Measurements from ENCODE around the gene ZBTB16. TPM values are rescaled to one million over a fixed set of nuclear protein-coding genes. Genes with fewer than 3 reads are reported as not detected.

The ZBTB16 gene
- total and polyA plus RNA-seq, 2 donors (not counting 3 experiments of a cell fraction or from before 2014, with no cell fraction given) = 9.8 to 20.3 TPM

DNA sequence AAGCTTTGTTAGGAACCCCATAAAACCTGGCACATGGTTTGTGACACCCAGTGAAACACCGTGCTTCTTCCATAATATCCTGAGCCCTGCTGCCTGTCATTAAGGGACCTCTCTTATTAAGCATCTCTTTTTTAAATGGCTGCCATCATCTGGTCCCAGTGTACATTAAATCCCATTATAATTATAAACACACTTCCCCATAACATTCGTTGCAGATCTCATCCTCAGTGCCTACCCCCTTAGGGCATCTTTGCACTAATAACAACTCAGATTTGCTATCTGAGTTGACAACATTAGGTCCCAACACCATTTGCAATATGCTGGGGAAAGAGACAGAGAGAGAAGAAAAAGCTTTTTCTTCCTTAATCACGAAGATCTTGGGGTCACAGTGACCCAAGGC lies 4.7 kb upstream of the ZBTB16 start:
- Histone ChIP-seq H3K9ac (replicated peaks; ENCODE audit: extremely low read depth, insufficient read depth, low read length) (no peak overlapping the region), H3K27me3 (ENCODE audit: control insufficient read depth in 2 of 2, insufficient read depth in 2 of 2, low read length in 2 of 2) (peaks cover 0 to 2% of the 10 kb centered on the region in 2 experiments), H3K4me1 (ENCODE audit: control insufficient read depth, extremely low read depth, insufficient read depth, low read length) (peaks cover 3% of the 10 kb centered on the region), H3K79me2 (ENCODE audit: control insufficient read depth, insufficient read depth, low read length) (no peaks in the 10 kb centered on the region), H3K4me3 (replicated peaks in 1 of 3; ENCODE audit: insufficient read depth in 1 of 3, low read depth in 1 of 3, low read length in 3 of 3) (no peak overlapping the region), H3K9me3 (replicated peaks; ENCODE audit: control insufficient read depth, insufficient read depth, low read length) (no peaks in the 10 kb centered on the region), H3K36me3 (ENCODE audit: control insufficient read depth in 2 of 2, extremely low read depth in 1 of 2, insufficient read depth in 2 of 2, low read length in 2 of 2) (no peaks in the 10 kb centered on the region), H4K20me1 (replicated peaks; ENCODE audit: control insufficient read depth, extremely low read depth, insufficient read depth, low read length) (no peaks in the 10 kb centered on the region), H3K4me2 (ENCODE audit: insufficient read depth, low read length) (no peak overlapping the region), H3K27ac (ENCODE audit: insufficient read depth, low read depth, low read length) (no peak overlapping the region), H2AFZ (ENCODE audit: low read depth, low read length) (no peak overlapping the region), H3K9me1 (replicated peaks; ENCODE audit: control insufficient read depth, extremely low read depth, insufficient read depth, low read length) (no peaks in the 10 kb centered on the region)
- FAIRE-seq (no peak), DNase-seq (ENCODE audit: low read depth, low spot score) (no peak)
- ChIA-PET CTCF (interaction anchor here (1.3 kb wide), 1 partner anchor 11 kb away, joined by 3 read pairs; no protein-coding TSS in a partner anchor), POLR2A (interaction anchor here (0.7 kb wide), 1 partner anchor 60 kb away, joined by 3 read pairs; no protein-coding TSS in a partner anchor)
- TF ChIP-seq POLR2A (IDR thresholded peaks at IDR 0.05; ENCODE audit: low read depth, low read length) (no peak), GATA2 (IDR thresholded peaks at IDR 0.05; ENCODE audit: insufficient read depth, insufficient read length, low read depth, low read length) (no peak), JUN (IDR thresholded peaks at IDR 0.05; ENCODE audit: borderline replicate concordance, insufficient read depth, insufficient read length, low read depth) (no peak), MYC (IDR thresholded peaks at IDR 0.05; ENCODE audit: low read depth, low read length) (no peak), EZH2 (IDR thresholded peaks at IDR 0.05; ENCODE audit: borderline replicate concordance, low read depth, low read length, severe bottlenecking) (no peak), POLR2AphosphoS5 (IDR thresholded peaks at IDR 0.05; ENCODE audit: insufficient read depth, low read depth, low read length) (no peak), FOS (IDR thresholded peaks at IDR 0.05; ENCODE audit: borderline replicate concordance, insufficient read depth, low read length) (no peak)
- TF ChIP-seq, protein P1, sequence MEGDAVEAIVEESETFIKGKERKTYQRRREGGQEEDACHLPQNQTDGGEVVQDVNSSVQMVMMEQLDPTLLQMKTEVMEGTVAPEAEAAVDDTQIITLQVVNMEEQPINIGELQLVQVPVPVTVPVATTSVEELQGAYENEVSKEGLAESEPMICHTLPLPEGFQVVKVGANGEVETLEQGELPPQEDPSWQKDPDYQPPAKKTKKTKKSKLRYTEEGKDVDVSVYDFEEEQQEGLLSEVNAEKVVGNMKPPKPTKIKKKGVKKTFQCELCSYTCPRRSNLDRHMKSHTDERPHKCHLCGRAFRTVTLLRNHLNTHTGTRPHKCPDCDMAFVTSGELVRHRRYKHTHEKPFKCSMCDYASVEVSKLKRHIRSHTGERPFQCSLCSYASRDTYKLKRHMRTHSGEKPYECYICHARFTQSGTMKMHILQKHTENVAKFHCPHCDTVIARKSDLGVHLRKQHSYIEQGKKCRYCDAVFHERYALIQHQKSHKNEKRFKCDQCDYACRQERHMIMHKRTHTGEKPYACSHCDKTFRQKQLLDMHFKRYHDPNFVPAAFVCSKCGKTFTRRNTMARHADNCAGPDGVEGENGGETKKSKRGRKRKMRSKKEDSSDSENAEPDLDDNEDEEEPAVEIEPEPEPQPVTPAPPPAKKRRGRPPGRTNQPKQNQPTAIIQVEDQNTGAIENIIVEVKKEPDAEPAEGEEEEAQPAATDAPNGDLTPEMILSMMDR (IDR thresholded peaks at IDR 0.05; ENCODE audit: extremely low read depth in 1 of 2, insufficient read depth in 1 of 2, low read depth in 1 of 2, low read length in 2 of 2) = no peak
- TF ChIP-seq, protein P2, sequence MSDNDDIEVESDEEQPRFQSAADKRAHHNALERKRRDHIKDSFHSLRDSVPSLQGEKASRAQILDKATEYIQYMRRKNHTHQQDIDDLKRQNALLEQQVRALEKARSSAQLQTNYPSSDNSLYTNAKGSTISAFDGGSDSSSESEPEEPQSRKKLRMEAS (IDR thresholded peaks at IDR 0.05; ENCODE audit: insufficient read depth, insufficient read length) = no peak
- dilution Hi-C loops (cut with MboI; ENCODE audit: extremely low pct_ligation_motif_present, low sequenced_read_pairs) (no loop called here), intact Hi-C loops (cut with micrococcal nuclease) (no loop called here)
- BruUV-seq (replicated peaks) = no TSS peak

Measured in endothelial cell of umbilical vein (primary cell).